AG09309 (cell line): ENCODE data around the gene DNAH10.

Source experiments
- DNase-seq: peaks from one replicate; pipeline ENCODE4 v3.0.0-alpha.2; 2010; ENCODE audit warnings: low read depth
- H3K4me3 ChIP-seq: 2 replicates; pipeline ENCODE4 v1.5.1; 2011; ENCODE audit warnings: mild to moderate bottlenecking, low read depth, low read length, moderate library complexity; ENCODE audit not compliant: control insufficient read depth
- TF ChIP-seq, protein P1 (sequence below): IDR thresholded peaks from 2 replicates; pipeline ENCODE4 v1.5.1; 2011; ENCODE audit warnings: mild to moderate bottlenecking, low read depth, low read length, inconsistent platforms; ENCODE audit not compliant: insufficient read depth, control insufficient read depth; ENCODE audit errors: missing control alignments

The DNAH10 gene

DNA sequence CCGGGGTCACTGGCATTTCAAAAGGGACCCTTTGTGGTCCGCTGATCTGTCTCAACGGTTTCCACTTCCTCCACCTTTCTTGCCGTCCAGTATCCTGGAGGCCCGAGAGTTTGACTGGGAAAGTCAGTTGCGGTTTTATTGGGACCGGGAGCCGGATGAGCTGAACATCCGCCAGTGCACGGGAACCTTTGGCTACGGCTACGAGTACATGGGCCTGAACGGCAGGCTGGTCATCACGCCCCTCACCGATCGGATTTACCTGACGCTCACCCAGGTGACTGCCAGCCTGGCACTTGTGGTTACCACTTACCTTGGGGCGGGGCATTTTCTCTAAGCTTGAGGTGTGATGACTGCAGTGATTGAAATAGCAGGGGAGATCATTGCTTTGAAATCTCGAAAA lies 83.8 kb downstream of the DNAH10 start:
- TF ChIP-seq, protein P1, sequence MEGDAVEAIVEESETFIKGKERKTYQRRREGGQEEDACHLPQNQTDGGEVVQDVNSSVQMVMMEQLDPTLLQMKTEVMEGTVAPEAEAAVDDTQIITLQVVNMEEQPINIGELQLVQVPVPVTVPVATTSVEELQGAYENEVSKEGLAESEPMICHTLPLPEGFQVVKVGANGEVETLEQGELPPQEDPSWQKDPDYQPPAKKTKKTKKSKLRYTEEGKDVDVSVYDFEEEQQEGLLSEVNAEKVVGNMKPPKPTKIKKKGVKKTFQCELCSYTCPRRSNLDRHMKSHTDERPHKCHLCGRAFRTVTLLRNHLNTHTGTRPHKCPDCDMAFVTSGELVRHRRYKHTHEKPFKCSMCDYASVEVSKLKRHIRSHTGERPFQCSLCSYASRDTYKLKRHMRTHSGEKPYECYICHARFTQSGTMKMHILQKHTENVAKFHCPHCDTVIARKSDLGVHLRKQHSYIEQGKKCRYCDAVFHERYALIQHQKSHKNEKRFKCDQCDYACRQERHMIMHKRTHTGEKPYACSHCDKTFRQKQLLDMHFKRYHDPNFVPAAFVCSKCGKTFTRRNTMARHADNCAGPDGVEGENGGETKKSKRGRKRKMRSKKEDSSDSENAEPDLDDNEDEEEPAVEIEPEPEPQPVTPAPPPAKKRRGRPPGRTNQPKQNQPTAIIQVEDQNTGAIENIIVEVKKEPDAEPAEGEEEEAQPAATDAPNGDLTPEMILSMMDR: no peak
- no peak for DNase-seq
- no peak overlapping the region for H3K4me3 ChIP-seq

DNA sequence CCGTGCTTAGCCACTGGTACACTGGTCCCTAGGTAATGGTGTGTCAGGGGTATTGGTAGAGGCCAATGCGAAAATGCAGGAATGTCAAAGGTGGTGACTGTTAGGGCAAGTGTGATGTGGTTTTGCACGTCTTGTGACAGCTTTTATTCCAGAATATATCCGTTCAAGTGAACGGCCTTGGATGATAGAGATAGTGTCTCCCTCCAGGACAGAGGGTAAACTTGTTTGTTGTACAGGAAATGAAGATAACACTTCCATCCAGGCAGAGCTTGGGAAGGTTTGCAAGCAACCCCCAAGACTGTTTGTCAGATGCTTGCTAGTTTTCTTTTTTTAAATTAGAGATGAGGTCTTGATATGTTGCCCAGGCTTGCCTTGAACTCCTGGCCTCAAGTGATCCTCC lies 84.2 kb downstream of the DNAH10 start:
- TF ChIP-seq, protein P1: no peak

DNA sequence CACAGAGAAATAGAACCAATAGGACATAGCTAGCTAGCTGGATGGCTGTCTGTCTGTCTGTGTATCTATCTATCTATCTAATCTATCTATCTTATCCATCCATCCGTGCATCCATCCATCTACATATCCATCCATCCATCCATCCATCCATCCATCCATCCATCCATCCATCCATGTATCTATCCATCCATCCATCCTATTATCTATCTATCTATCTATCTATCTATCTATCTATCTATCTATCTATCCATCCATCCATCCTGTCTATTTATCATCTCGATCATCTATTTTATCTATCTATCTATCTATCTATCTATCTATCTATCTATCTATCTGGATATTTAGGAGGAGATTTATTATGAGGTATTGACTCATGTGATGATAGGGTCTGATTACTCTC lies 84.9 kb downstream of the DNAH10 start:
- no peak for DNase-seq
- TF ChIP-seq, protein P1: no peak
- H3K4me3 ChIP-seq: no peak overlapping the region

More for the DNA sequence above, 84.2 kb downstream of the DNAH10 start:
- no peak for DNase-seq
- H3K4me3 ChIP-seq: no peak overlapping the region

DNA sequence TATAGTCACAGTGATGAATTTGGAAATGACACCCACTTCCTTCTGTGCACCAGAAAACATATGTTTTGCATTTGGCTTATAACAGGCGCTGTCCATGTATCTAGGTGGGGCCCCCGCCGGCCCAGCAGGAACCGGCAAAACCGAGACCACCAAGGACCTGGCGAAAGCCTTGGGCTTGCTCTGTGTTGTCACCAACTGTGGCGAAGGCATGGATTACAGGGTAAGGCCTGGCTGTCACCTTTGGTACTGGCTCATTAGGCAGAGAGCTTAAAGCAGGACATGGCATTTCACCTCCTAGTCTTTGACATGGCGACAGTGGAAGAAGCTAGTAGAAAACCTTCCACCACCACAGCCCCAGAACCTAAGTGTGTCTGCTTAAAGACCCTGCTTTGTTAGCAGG lies 85.8 kb downstream of the DNAH10 start:
- TF ChIP-seq, protein P1: no peak
- no peak for DNase-seq
- H3K4me3 ChIP-seq: no peak overlapping the region

DNA sequence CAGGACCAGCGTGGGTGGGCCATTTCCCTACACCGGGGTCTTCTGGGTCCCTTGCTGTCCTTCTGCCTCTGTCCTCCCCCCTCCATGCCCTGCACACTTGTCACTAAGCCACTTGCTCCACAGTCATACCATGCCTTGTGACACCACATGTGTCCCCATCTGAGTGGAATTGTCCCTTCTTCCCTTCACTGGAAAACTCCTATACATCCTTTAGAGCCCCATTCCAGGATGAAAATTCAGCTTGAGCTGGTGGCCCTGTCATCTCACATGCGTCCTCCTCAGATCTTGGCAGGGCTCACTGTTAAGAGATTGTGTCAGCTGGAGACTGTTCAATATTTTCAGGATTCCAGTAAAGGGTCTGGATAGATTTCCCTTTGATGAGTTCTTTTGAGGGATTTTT lies 87.4 kb downstream of the DNAH10 start:
- no peak for DNase-seq
- TF ChIP-seq, protein P1: no peak
- H3K4me3 ChIP-seq: no peak overlapping the region

DNA sequence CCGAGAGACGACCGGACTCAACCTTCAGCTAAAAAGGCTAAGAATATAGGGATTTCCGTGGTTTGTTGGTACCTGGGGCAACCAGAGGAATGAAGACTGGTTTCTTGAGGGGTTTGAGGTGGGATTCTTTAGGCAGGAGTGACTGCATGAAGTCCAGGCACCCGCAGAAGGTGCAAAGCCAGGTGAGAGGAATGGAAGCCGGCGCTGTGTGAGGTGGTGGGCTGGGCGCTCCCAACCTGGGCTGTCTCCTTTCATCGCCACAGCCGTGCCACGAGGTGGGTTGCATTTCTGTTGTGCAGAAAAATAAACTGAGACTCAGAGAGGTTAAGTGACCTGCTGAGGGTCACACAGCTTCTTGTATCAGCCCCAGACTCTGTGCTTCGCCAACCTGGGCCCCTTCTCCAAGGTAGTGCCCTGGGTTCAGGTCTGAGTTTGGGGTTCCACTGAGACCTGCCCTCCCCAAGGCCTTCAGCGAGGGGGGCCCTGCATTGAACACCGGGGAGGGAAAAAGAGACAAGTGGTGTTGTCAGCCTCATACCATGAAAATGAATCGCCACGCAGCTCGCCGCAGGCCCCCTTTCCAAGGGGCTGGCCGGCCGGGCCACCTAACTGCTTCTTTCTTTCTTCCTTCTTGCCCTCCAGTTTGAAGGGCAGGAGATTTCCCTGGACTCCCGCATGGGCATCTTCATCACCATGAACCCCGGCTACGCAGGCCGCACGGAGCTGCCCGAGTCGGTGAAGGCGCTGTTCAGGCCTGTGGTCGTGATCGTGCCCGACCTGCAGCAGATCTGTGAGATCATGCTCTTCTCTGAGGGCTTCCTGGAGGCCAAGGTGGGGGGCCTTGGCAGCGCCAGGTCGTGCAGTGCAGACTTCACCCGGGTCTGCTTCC lies 88.4 kb downstream of the DNAH10 start:
- H3K4me3 ChIP-seq: no peak overlapping the region
- TF ChIP-seq, protein P1: no peak
- DNase-seq: no peak
